GM13977 (cell line): Measurements from ENCODE around the gene IDNK.

Experiments used
- DNase-seq: peaks from one replicate; pipeline ENCODE4 v3.0.0; 2012; ENCODE audit warnings: low spot score
- CTCF ChIP-seq: IDR thresholded peaks from 2 replicates; pipeline ENCODE4 v1.5.1; 2012; ENCODE audit warnings: mild to moderate bottlenecking, control low read depth; ENCODE audit not compliant: insufficient read depth; ENCODE audit errors: extremely low read depth, missing control alignments
- in situ Hi-C: fragments of 300-500 bp; cut with MboI; formaldehyde crosslinking; loops from one replicate; pipeline ENCODE4 v1.12.0; 2022; ENCODE audit warnings: low sequenced_read_pairs, low pct_unique_long_range_greater_than_20kb, mixed read lengths, inconsistent platforms; ENCODE audit not compliant: unreplicated experiment

IDNK gene

DNA sequence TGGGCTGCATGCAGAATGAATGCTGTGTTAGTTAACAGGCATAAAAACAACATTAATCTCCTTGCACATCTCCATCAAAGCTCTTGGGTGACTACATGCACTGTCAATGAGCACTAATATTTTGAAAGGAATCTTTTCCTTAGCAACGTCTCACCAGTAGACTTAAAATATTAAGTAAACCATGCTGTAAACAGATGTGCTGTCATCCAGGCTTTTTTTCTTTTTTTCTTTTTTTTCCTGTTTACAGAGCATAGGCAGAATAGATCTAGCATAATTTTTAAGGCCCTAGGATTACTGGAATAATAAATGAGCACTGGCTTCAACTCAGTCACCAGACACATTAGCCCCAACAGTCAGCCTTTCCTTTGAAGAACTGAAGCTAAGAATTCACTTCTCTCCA is 48.5 kb downstream of the IDNK start:
- no peak for DNase-seq
- no peak for TF ChIP-seq CTCF
- in situ Hi-C loops = no loop called here

GRCh38 chr9:83675466-83675865 is 52.5 kb downstream of the IDNK start:
- in situ Hi-C loops = no loop called here
- no peak for DNase-seq
- TF ChIP-seq CTCF = no peak

DNA sequence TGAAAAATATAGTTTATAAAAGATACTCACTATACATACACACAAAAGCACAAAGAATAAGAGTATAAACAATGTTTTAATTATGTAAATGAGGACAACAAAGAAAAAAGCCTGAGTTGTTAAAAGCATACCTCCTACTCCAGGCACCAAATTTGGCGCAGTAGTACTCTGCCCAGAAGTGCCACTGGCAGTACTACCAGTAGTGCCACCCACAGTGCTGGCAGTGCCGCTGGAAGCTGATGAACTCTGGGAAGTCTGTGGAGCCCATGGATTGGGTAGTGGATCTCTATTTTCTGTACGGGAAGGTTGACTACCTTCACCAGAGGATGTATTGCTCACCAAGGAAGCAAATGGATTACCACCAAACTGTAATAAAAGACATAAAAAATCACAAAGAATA is 54.7 kb downstream of the IDNK start:
- TF ChIP-seq CTCF = no peak
- in situ Hi-C loops = no loop called here
- DNase-seq = no peak

DNA sequence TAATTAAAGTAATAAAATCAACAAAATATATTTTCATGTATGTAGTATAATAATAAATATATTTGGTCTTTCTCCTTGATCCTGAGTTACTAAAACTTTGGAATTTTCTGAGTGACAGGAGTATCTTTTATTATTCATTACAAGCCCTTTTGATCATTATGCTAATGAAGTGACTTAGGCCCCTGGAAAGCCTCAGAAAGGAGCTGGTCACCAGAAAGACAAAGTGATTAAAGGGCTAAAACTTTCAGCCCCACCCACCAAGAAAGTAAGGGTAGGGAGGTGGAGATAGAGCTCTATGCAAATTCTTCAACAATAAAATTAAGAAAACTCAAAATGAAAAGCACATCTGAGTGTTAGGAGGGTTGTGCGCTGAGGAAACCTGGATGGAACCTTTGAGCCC is 57.3 kb downstream of the IDNK start:
- TF ChIP-seq CTCF = no peak
- in situ Hi-C loops = no loop called here
- no peak for DNase-seq

GRCh38 chr9:83681490-83681889 is 58.5 kb downstream of the IDNK start:
- DNase-seq = no peak
- no peak for TF ChIP-seq CTCF
- in situ Hi-C loops = no loop called here

GRCh38 chr9:83688921-83689320 is 66.0 kb downstream of the IDNK start:
- no peak for DNase-seq
- in situ Hi-C loops = no loop called here
- TF ChIP-seq CTCF = no peak

GRCh38 chr9:83691492-83691891 is 68.5 kb downstream of the IDNK start:
- no peak for TF ChIP-seq CTCF
- DNase-seq = no peak
- in situ Hi-C loops = no loop called here
